ENCODE results near the gene NBPF11. TPM values are rescaled to one million over a fixed set of nuclear protein-coding genes. Genes with fewer than 3 reads are reported as not detected.

Gene NBPF11
- total RNA-seq, 1 experiment from 2014 or later, result 3.7 TPM

Small RNAs within 50 kb of the gene (small RNA-seq; reads per million reads assigned to genes)
- gene RNA5SP57, result not detected

Other genes starting within 250 kb of the NBPF11 start
- gene GJA8, start 249.5 kb downstream of the NBPF11 start, total RNA-seq (2014; rRNA removed; shearing (Covaris generic)), result not detected in 2 replicates
- 4.8 and 12.9 TPM in 2 replicates for gene GPR89B, start 223.9 kb downstream of the NBPF11 start, total RNA-seq (2014; rRNA removed; shearing (Covaris generic))

All from HT-29 (cell line).